MCF 10A (cell line): ENCODE data around the gene IVD. TPM values are rescaled to one million over a fixed set of nuclear protein-coding genes. Genes with fewer than 3 reads are reported as not detected.

Source experiments
- BruUV-seq: library from RNA; stranded (reverse); fragments of 400-500 nt; replicated peaks from 2 replicates; lab custom pipeline; 2021; lab: Mats Ljungman, UMichigan
- CTCF ChIA-PET: fragments of 300-600 bp; sonication (Branson Sonifier 250); formaldehyde crosslinking; extraction: SDS; loops from one replicate; lab custom pipeline; 2021; ENCODE audit warnings: antibody characterized with exemption, inconsistent platforms; lab: Yijun Ruan, JAX
- POLR2A ChIA-PET: fragments of 300-600, 350-650 bp; sonication (Branson Sonifier 250); formaldehyde crosslinking; extraction: SDS; loops from one replicate; lab custom pipeline; 2020; ENCODE audit warnings: antibody characterized with exemption, inconsistent platforms; lab: Yijun Ruan, JAX
- DNase-seq: peaks from one replicate; pipeline ENCODE4 v3.0.0-alpha.2; 2018; ENCODE audit not compliant: unreplicated experiment
- H3K27ac Mint-ChIP-seq: one replicate; pipeline ENCODE4 v1.8.0; 2022; ENCODE audit warnings: mild to moderate bottlenecking, low read depth, mixed read lengths; ENCODE audit not compliant: unreplicated experiment
- H3K27me3 Mint-ChIP-seq: one replicate; pipeline ENCODE4 v1.8.0; 2022; ENCODE audit warnings: mixed read lengths; ENCODE audit not compliant: insufficient read depth, unreplicated experiment
- H3K36me3 Mint-ChIP-seq: one replicate; pipeline ENCODE4 v1.8.0; 2022; ENCODE audit warnings: mild to moderate bottlenecking, moderate library complexity, mixed read lengths; ENCODE audit not compliant: insufficient read depth, unreplicated experiment
- H3K4me1 Mint-ChIP-seq: one replicate; pipeline ENCODE4 v1.8.0; 2022; ENCODE audit warnings: mixed read lengths; ENCODE audit not compliant: insufficient read depth, unreplicated experiment
- H3K4me3 Mint-ChIP-seq: one replicate; pipeline ENCODE4 v1.8.0; 2022; ENCODE audit warnings: mild to moderate bottlenecking, moderate library complexity, mixed read lengths; ENCODE audit not compliant: unreplicated experiment
- H3K9me3 Mint-ChIP-seq: one replicate; pipeline ENCODE4 v1.8.0; 2022; ENCODE audit warnings: mixed read lengths; ENCODE audit not compliant: unreplicated experiment
- intact Hi-C: fragments of 100-400 bp; cut with micrococcal nuclease; formaldehyde crosslinking; loops from 2 replicates; pipeline ENCODE4 v1.14.1; 2022
- total RNA-seq: library from RNA; stranded (reverse); gene quantifications from 2 replicates; pipeline ENCODE4 v1.2.3, GENCODE V29; 2022
- TF ChIP-seq, protein P1 (sequence below): fragments of 200-600 bp; IDR thresholded peaks from one replicate; pipeline ENCODE4 v1.8.0; 2022; ENCODE audit warnings: antibody characterized with exemption, mild to moderate bottlenecking; ENCODE audit not compliant: unreplicated experiment

Gene IVD
- total RNA-seq, 1 experiment from 2014 or later, result 61.6 TPM

- intact Hi-C loops, result no loop called here
- Mint-ChIP-seq H3K27ac (peak within 1 kb of the TSS; percentile 89), H3K36me3 (peaks cover 11% of the 10 kb centered on the region), H3K4me3 (peak within 1 kb of the TSS; percentile 97), H3K9me3 (no peaks in the 10 kb centered on the region), H3K27me3 (no peaks in the 10 kb centered on the region), H3K4me1 (peaks cover 25% of the 10 kb centered on the region)
- TF ChIP-seq, protein P1, sequence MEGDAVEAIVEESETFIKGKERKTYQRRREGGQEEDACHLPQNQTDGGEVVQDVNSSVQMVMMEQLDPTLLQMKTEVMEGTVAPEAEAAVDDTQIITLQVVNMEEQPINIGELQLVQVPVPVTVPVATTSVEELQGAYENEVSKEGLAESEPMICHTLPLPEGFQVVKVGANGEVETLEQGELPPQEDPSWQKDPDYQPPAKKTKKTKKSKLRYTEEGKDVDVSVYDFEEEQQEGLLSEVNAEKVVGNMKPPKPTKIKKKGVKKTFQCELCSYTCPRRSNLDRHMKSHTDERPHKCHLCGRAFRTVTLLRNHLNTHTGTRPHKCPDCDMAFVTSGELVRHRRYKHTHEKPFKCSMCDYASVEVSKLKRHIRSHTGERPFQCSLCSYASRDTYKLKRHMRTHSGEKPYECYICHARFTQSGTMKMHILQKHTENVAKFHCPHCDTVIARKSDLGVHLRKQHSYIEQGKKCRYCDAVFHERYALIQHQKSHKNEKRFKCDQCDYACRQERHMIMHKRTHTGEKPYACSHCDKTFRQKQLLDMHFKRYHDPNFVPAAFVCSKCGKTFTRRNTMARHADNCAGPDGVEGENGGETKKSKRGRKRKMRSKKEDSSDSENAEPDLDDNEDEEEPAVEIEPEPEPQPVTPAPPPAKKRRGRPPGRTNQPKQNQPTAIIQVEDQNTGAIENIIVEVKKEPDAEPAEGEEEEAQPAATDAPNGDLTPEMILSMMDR, result no peak
- CTCF ChIA-PET, result interaction anchor here (0.6 to 3.5 kb wide), 6 partner anchors 11 to 313 kb away, joined by 3 to 25 read pairs (median 4); no protein-coding TSS in a partner anchor
- BruUV-seq, result TSS peak; percentile 69
- DNase-seq, result peak; percentile 95
- POLR2A ChIA-PET, result interaction anchor here (0.6 to 3.1 kb wide), 9 partner anchors 15 to 324 kb away, joined by 3 to 31 read pairs (median 3); partner anchors contain the start of genes CCDC9B and IVD
These were observed 22.8 kb upstream of the IVD start, which contains the start of gene KNSTRN for GRCh38 chr15:40382580-40383456. Gene KNSTRN (plus strand): TSS chr15:40382721. CDS start chr15:40382836, 115 bp downstream.

DNA sequence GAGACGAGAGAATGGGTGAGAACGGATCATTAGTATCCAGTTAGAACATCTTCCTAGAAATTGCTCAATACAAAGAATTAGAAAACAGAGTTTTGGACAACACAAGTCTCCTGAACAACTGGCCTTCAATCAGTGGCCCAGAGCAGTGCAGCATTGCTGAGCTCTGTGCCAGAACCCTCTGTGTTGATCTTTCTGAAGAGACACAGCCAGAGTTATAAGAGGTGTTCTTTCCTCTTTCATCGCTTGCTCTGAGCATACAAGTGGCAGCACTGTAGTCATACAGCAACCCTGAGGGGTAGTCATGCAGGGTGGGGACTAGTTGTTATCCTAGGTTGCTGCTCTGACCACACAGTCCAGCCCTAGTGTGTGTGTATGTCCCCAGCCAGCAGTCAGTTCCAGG lies 19.1 kb upstream of the IVD start:
- intact Hi-C loops, result no loop called here
- Mint-ChIP-seq H3K9me3 (no peaks in the 10 kb centered on the region), H3K27ac (peak overlapping the region; percentile 19), H3K4me1 (peaks cover 25% of the 10 kb centered on the region), H3K4me3 (no peak overlapping the region), H3K27me3 (no peaks in the 10 kb centered on the region), H3K36me3 (peaks cover 41% of the 10 kb centered on the region)
- ChIA-PET POLR2A (interaction anchor here (4.9 kb wide), 1 partner anchor 19 kb away, joined by 38 read pairs; the partner anchor contains the start of gene IVD), CTCF (interaction anchor here (0.6 to 1.4 kb wide), 6 partner anchors 19 to 77 kb away, joined by 3 to 5 read pairs (median 3); no protein-coding TSS in a partner anchor)
- no TSS peak for BruUV-seq
- TF ChIP-seq, protein P1, result no peak
- DNase-seq, result no peak

- peaks cover 58% of the 10 kb centered on the region for H3K36me3 Mint-ChIP-seq
- H3K27me3 Mint-ChIP-seq, result no peaks in the 10 kb centered on the region
- ChIA-PET CTCF (interaction anchor here (0.6 to 1.5 kb wide), 8 partner anchors 8 to 132 kb away, joined by 3 to 5 read pairs (median 5); partner anchors contain the start of gene IVD), POLR2A (interaction anchor here (0.6 to 4.9 kb wide), 10 partner anchors 9 to 845 kb away, joined by 3 to 38 read pairs (median 4); partner anchors contain the start of genes IVD and RPUSD2)
- no TSS peak for BruUV-seq
- DNase-seq, result peak; percentile 96
- TF ChIP-seq, protein P1, result no peak
- intact Hi-C loops, result no loop called here
- no peaks in the 10 kb centered on the region for H3K9me3 Mint-ChIP-seq
- H3K4me3 Mint-ChIP-seq, result no peak overlapping the region
- peaks cover 21% of the 10 kb centered on the region for H3K4me1 Mint-ChIP-seq
- H3K27ac Mint-ChIP-seq, result peak overlapping the region; percentile 49
These were observed 16.4 kb upstream of the IVD start for GRCh38 chr15:40388941-40389823.
